Measurements from ENCODE around the gene ASIC4. TPM values are rescaled to one million over a fixed set of nuclear protein-coding genes. Genes with fewer than 3 reads are reported as not detected.
A peak's percentile ranks its signal among the peaks of the same experiment; 100 is the strongest.

ASIC4 gene
- total RNA-seq, 2 donors from 2014 or later: 0.12 TPM; not detected in 1

DNA sequence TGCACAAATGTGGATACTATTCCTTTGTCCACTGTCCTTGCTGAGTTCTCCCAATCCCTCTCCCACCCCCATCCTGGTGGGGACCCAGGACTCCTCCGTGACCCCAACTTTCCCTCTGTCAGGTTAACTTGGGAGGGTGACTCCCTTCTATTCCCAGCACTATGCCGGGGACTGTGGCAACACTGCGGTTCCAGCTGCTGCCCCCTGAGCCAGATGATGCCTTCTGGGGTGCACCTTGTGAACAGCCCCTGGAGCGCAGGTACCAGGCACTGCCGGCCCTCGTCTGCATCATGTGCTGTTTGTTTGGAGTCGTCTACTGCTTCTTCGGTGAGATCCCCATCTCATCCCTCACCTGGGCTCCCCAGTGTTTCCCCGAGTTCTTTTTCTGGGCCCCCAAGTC, 30.3 kb downstream of the ASIC4 start:
- ATAC-seq (no peak), DNase-seq (ENCODE audit: low spot score) (no peak)
- Mint-ChIP-seq H3K27ac (peak overlapping the region; percentile 65 to 68), H3K27me3 (peaks cover 15% of the 10 kb centered on the region in 2 donors), H3K4me1 (ENCODE audit: low read depth in 2 of 2) (peaks cover 27 to 31% of the 10 kb centered on the region in 2 donors), H3K36me3 (no peaks in the 10 kb centered on the region), H3K9me3 (no peaks in the 10 kb centered on the region), H3K4me3 (peak overlapping the region; percentile 86)

DNA sequence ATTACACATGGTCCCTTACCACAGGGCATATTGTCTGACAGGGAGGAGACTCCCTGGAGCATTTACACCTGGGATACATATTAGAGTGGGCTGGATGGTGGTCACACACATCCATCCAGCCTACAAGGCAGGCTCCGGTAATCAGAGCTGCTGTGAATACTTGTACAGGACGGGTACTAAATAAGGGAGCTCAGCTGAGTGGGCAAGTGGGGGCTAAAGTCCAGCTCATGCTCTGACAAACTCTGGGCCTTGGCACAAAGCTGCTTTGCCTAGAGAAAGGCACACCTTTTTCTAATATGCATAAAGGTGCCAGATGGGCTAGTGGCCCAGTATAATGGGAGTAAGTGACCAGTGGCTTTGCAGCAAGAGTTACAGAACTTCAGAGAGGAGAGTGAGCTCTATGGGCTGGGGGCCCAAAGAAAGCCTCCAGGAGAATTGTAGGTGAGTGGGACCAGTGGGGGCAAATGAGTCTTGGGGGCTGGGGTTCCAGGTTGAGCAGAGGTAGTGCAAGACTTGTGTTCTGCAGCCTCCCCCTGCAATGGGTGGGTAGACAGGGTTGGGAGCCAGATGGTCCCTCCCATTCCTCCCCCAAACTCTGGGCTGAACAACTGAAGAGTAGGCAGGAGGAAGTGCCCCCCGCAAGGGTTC, 31.1 kb downstream of the ASIC4 start:
- Mint-ChIP-seq H3K4me3 (peak overlapping the region; percentile 86), H3K36me3 (no peaks in the 10 kb centered on the region), H3K9me3 (no peaks in the 10 kb centered on the region), H3K27me3 (peaks cover 15% of the 10 kb centered on the region in 2 donors), H3K27ac (peak overlapping the region in 1 of 2 donors; percentile 68), H3K4me1 (ENCODE audit: low read depth in 2 of 2) (peaks cover 27 to 31% of the 10 kb centered on the region in 2 donors)
- no peak for DNase-seq (ENCODE audit: low spot score)
- no peak for ATAC-seq

DNA sequence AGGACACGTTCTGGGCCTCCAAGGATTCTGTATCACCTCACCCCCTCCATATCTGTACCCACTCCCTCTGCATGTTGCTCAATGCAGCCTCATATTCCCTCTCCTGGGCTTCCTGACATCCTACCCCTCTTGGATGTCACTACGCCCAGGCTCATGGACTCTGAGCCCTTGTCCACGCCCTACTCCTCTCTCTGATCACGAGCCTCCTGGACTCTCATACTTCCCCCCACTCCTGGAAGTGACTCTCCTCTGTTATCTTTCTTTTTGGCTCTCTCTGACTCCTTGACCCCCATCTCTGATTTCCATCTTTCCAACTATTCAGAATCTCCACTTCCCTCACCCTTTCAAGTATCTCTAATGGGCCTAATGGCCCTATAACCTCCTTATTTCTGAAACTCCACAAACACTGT, 31.7 kb downstream of the ASIC4 start:
- peaks cover 27 to 30% of the 10 kb centered on the region in 2 donors for H3K4me1 Mint-ChIP-seq (ENCODE audit: low read depth in 2 of 2)

DNA sequence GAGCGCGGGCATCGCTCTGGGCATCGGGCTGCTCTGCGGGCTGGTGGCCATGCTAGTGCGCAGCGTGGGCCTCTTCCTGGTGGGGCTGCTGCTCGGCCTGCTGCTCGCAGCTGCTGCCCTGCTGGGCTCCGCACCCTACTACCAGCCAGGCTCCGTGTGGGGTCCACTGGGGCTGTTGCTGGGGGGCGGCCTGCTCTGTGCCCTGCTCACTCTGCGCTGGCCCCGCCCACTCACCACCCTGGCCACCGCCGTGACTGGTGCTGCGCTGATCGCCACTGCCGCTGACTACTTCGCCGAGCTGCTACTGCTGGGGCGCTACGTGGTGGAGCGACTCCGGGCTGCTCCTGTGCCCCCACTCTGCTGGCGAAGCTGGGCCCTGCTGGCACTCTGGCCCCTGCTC, 33.3 kb downstream of the ASIC4 start:
- no peak overlapping the region for H3K27ac Mint-ChIP-seq
- H3K4me3 Mint-ChIP-seq: no peak overlapping the region
- ATAC-seq: no peak
- DNase-seq (ENCODE audit: low spot score): no peak
- peaks cover 20 to 22% of the 10 kb centered on the region in 2 donors for H3K27me3 Mint-ChIP-seq
- H3K9me3 Mint-ChIP-seq: no peaks in the 10 kb centered on the region
- H3K36me3 Mint-ChIP-seq: no peaks in the 10 kb centered on the region
- H3K4me1 Mint-ChIP-seq (ENCODE audit: low read depth in 2 of 2): peaks cover 18 to 20% of the 10 kb centered on the region in 2 donors

More for the DNA sequence above, 31.7 kb downstream of the ASIC4 start:
- no peak for ATAC-seq
- Mint-ChIP-seq H3K27me3 (peaks cover 18 to 19% of the 10 kb centered on the region in 2 donors), H3K9me3 (no peaks in the 10 kb centered on the region), H3K36me3 (no peaks in the 10 kb centered on the region), H3K27ac (no peak overlapping the region), H3K4me3 (peak overlapping the region; percentile 11)
- DNase-seq (ENCODE audit: low spot score): no peak

- Mint-ChIP-seq H3K9me3 (no peaks in the 10 kb centered on the region), H3K4me1 (ENCODE audit: low read depth in 2 of 2) (peaks cover 17% of the 10 kb centered on the region in 2 donors), H3K36me3 (no peaks in the 10 kb centered on the region), H3K27ac (no peak overlapping the region), H3K4me3 (no peak overlapping the region), H3K27me3 (peaks cover 22 to 23% of the 10 kb centered on the region in 2 donors)
- DNase-seq (ENCODE audit: low spot score) (no peak), ATAC-seq (no peak)
These were observed 34.7 kb downstream of the ASIC4 start for GRCh38 chr2:219548990-219549389.

DNA sequence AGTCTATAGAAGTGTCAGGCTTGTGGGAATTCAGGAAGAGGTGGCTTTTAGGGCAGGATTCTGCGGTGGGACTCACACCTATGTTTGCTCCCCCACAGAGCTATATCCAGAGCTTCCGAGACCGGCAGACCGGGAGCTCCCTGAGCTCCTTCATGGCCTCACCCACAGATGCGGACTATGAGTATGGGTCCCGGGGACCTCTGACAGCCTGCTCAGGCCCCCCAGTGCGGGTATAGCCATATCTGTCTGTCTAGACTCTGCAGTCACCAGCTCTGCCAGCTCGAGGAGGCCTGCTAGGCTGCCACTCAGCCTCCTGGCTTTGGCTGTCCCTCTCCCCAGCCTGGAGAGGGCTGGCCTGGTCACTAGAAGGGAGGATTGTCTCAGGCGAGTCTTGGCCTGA, 35.3 kb downstream of the ASIC4 start:
- no peak overlapping the region for H3K27ac Mint-ChIP-seq
- peaks cover 11 to 12% of the 10 kb centered on the region in 2 donors for H3K4me1 Mint-ChIP-seq (ENCODE audit: low read depth in 2 of 2)
- peaks cover 22 to 24% of the 10 kb centered on the region in 2 donors for H3K27me3 Mint-ChIP-seq
- ATAC-seq (no peak), DNase-seq (ENCODE audit: low spot score) (no peak)
- no peaks in the 10 kb centered on the region for H3K9me3 Mint-ChIP-seq
- no peaks in the 10 kb centered on the region for H3K36me3 Mint-ChIP-seq
- no peak overlapping the region for H3K4me3 Mint-ChIP-seq

- Mint-ChIP-seq H3K27ac (no peak overlapping the region), H3K9me3 (no peaks in the 10 kb centered on the region), H3K36me3 (no peaks in the 10 kb centered on the region), H3K4me3 (peak overlapping the region; percentile 82), H3K27me3 (peaks cover 14 to 18% of the 10 kb centered on the region in 2 donors), H3K4me1 (ENCODE audit: low read depth in 2 of 2) (peaks cover 0 to 4% of the 10 kb centered on the region in 2 donors)
- DNase-seq (ENCODE audit: low spot score) (peak; percentile 50), ATAC-seq (peak; percentile 2 to 32)
These were observed 37.4 kb downstream of the ASIC4 start for GRCh38 chr2:219551441-219552381.

- ATAC-seq: peak; percentile 92 to 94
- Mint-ChIP-seq H3K27me3 (peaks cover 14 to 16% of the 10 kb centered on the region in 2 donors), H3K9me3 (no peaks in the 10 kb centered on the region), H3K36me3 (no peaks in the 10 kb centered on the region), H3K4me1 (ENCODE audit: low read depth in 2 of 2) (peaks cover 0 to 4% of the 10 kb centered on the region in 2 donors), H3K27ac (no peak overlapping the region), H3K4me3 (peak overlapping the region; percentile 82)
- peak; percentile 90 for DNase-seq (ENCODE audit: low spot score)
These were observed 38.3 kb downstream of the ASIC4 start for GRCh38 chr2:219552382-219553167.

GRCh38 chr2:219553168-219553417, 38.8 kb downstream of the ASIC4 start:
- Mint-ChIP-seq H3K4me1 (ENCODE audit: low read depth in 2 of 2) (peaks cover 0 to 4% of the 10 kb centered on the region in 2 donors), H3K4me3 (peak overlapping the region; percentile 36), H3K27me3 (peaks cover 12 to 16% of the 10 kb centered on the region in 2 donors), H3K27ac (no peak overlapping the region), H3K9me3 (no peaks in the 10 kb centered on the region), H3K36me3 (no peaks in the 10 kb centered on the region)
- DNase-seq (ENCODE audit: low spot score) (no peak), ATAC-seq (no peak)

DNA sequence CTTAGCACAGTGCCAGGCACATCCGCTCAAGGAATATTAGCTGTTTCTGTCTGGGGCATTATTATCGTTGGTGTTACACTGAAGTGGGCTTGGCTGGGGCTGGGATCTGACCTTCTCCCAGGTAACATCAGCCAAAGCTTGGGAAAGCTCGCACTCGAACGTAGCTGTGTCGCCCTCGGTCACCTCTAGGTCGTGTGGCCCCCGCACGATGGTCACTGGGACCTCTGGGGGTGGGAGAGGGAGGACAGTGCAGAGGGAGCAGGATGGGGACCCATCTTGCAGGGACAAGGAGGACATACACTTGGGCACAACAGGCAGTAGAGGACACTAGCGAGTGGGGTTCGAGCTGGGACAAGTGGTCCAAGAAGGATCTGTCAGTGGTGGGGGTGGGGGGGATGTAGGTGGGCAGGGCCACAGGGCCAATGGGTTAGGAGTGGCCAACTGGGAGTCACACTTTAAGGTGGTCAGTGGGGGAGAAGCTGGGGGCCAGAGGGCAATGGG, 39.2 kb downstream of the ASIC4 start:
- peak overlapping the region; percentile 36 for H3K4me3 Mint-ChIP-seq
- H3K9me3 Mint-ChIP-seq: no peaks in the 10 kb centered on the region
- H3K36me3 Mint-ChIP-seq: no peaks in the 10 kb centered on the region
- H3K4me1 Mint-ChIP-seq (ENCODE audit: low read depth in 2 of 2): peaks cover 0 to 4% of the 10 kb centered on the region in 2 donors
- peak; percentile 44 for DNase-seq (ENCODE audit: low spot score)
- no peak overlapping the region for H3K27ac Mint-ChIP-seq
- ATAC-seq: no peak
- peaks cover 8 to 12% of the 10 kb centered on the region in 2 donors for H3K27me3 Mint-ChIP-seq

DNA sequence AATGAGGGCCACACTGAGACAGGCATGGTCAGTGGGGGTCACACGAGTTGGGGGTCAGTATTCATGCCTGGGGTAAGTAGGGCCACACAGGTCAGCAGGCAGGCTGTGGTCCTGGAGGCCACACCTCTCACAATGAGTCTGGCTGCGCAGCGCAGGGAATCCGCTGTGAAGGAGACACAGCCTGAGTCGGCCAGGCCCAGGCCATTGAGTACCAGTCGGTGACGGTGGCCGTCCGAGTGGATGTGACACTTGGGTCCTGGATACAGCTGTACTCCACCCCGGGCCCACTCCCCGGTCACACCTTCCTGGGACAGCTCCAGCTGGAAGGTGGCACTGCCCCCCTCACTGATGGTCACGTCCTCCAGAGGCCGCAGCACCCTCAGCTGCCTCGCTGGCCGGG, 40.1 kb downstream of the ASIC4 start:
- no peak overlapping the region for H3K27ac Mint-ChIP-seq
- H3K4me3 Mint-ChIP-seq: peak overlapping the region; percentile 12
- peak; percentile 54 for DNase-seq (ENCODE audit: low spot score)
- H3K4me1 Mint-ChIP-seq (ENCODE audit: low read depth in 2 of 2): peaks cover 0 to 4% of the 10 kb centered on the region in 2 donors
- no peaks in the 10 kb centered on the region for H3K9me3 Mint-ChIP-seq
- no peaks in the 10 kb centered on the region for H3K36me3 Mint-ChIP-seq
- H3K27me3 Mint-ChIP-seq: peaks cover 7 to 9% of the 10 kb centered on the region in 2 donors
- no peak for ATAC-seq

DNA sequence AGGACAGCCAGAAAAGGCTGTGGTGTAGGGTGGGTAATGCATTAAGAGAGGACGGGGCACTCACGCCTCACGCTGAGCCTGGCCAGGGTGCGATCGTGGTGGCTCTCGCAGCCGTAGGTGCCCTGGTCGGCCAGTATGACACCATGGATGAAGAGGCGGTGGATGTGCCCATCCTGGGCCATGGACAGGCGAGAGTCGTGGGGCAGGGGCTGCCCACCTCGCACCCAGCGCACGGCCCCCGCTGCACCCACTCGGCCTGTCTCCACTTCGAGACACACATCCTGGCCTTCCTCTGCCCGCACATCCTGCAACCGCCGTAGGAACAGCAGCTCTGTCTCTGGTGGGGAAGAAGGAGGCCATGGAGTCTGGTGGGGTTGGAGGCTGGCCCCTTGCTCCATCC, 41.7 kb downstream of the ASIC4 start:
- H3K4me1 Mint-ChIP-seq (ENCODE audit: low read depth in 2 of 2): peaks cover 0 to 4% of the 10 kb centered on the region in 2 donors

GRCh38 chr2:219556413-219556812, 42.1 kb downstream of the ASIC4 start:
- H3K4me1 Mint-ChIP-seq (ENCODE audit: low read depth in 2 of 2): peaks cover 0 to 4% of the 10 kb centered on the region in 2 donors
- peaks cover 0 to 4% of the 10 kb centered on the region in 2 donors for H3K27me3 Mint-ChIP-seq
- H3K27ac Mint-ChIP-seq: no peak overlapping the region
- ATAC-seq (no peak), DNase-seq (ENCODE audit: low spot score) (no peak)
- H3K9me3 Mint-ChIP-seq: no peaks in the 10 kb centered on the region
- no peak overlapping the region for H3K4me3 Mint-ChIP-seq
- H3K36me3 Mint-ChIP-seq: no peaks in the 10 kb centered on the region

More for the DNA sequence above, 41.7 kb downstream of the ASIC4 start:
- peaks cover 3 to 6% of the 10 kb centered on the region in 2 donors for H3K27me3 Mint-ChIP-seq
- DNase-seq (ENCODE audit: low spot score) (no peak), ATAC-seq (no peak)
- no peak overlapping the region for H3K4me3 Mint-ChIP-seq
- H3K9me3 Mint-ChIP-seq: no peaks in the 10 kb centered on the region
- H3K36me3 Mint-ChIP-seq: no peaks in the 10 kb centered on the region
- H3K27ac Mint-ChIP-seq: no peak overlapping the region
